HepG2 (cell line): ENCODE results near the gene SERINC4. TPM values are rescaled to one million over a fixed set of nuclear protein-coding genes. Genes with fewer than 3 reads are reported as not detected.

Experiments used
- ARID2 ChIP-seq: sonication (generic); formaldehyde crosslinking; IDR thresholded peaks from 2 replicates; pipeline ENCODE4 v1.8.1; 2022; ENCODE audit warnings: mild to moderate bottlenecking, missing genetic modification reagents, borderline replicate concordance
- BHLHE40 ChIP-seq: IDR thresholded peaks from 2 replicates; pipeline ENCODE4 v1.6.1; 2011; ENCODE audit warnings: low read length, improper control_type of control experiment
- CCDC6 ChIP-seq: sonication (generic); formaldehyde crosslinking; IDR thresholded peaks from 2 replicates; pipeline ENCODE4 v1.8.1; 2022; ENCODE audit warnings: mild to moderate bottlenecking, missing genetic modification reagents, moderate library complexity
- FOSL1 ChIP-seq: sonication (generic); formaldehyde crosslinking; IDR thresholded peaks from 2 replicates; pipeline ENCODE4 v1.9.0; 2021; ENCODE audit warnings: missing genetic modification reagents, borderline replicate concordance
- GABPA ChIP-seq, 2 experiments: IDR thresholded peaks; 2 replicates each; pipeline ENCODE4 v1.6.1; 2011 to 2016; ENCODE audit warnings: low read depth in 2 of 2, low read length in 1 of 2, missing biosample characterization in 1 of 2, missing genetic modification characterization in 1 of 2
- GATA4 ChIP-seq: sonication (generic); IDR thresholded peaks from 2 replicates; pipeline ENCODE4 v1.6.1; 2016; ENCODE audit warnings: antibody characterized with exemption, low read depth, borderline replicate concordance
- HMG20A ChIP-seq: IDR thresholded peaks from 2 replicates; pipeline ENCODE4 v1.6.1; 2016; ENCODE audit warnings: borderline replicate concordance
- HNRNPH1 ChIP-seq: fragments of 200-400 bp; formaldehyde crosslinking; optimal IDR thresholded peaks from 2 replicates; pipeline ENCODE3; 2017; ENCODE audit warnings: mild to moderate bottlenecking, low read depth, low read length
- JUN ChIP-seq: sonication (generic); formaldehyde crosslinking; IDR thresholded peaks from 2 replicates; pipeline ENCODE4 v1.4.0; 2020; ENCODE audit warnings: mild to moderate bottlenecking, missing genetic modification reagents
- PAX8 ChIP-seq: sonication (generic); formaldehyde crosslinking; IDR thresholded peaks from 2 replicates; pipeline ENCODE4 v1.8.0; 2022; ENCODE audit warnings: mild to moderate bottlenecking, missing genetic modification reagents, borderline replicate concordance
- RELA ChIP-seq: sonication (generic); formaldehyde crosslinking; IDR thresholded peaks from 2 replicates; pipeline ENCODE4 v1.4.0; 2020; ENCODE audit warnings: missing genetic modification reagents
- SMAD3 ChIP-seq: sonication (generic); formaldehyde crosslinking; IDR thresholded peaks from 2 replicates; pipeline ENCODE4 v1.4.0; 2020; ENCODE audit warnings: missing genetic modification reagents
- STAG1 ChIP-seq: sonication (generic); formaldehyde crosslinking; IDR thresholded peaks from 2 replicates; pipeline ENCODE4 v1.4.0; 2020; ENCODE audit warnings: missing genetic modification reagents
- TBP ChIP-seq: sonication (generic); formaldehyde crosslinking; IDR thresholded peaks from 2 replicates; pipeline ENCODE4 v1.5.0; 2020; ENCODE audit warnings: missing genetic modification reagents
- TCF7 ChIP-seq: sonication (generic); IDR thresholded peaks from 2 replicates; pipeline ENCODE4 v1.6.1; 2016; ENCODE audit warnings: antibody characterized with exemption, low read depth
- XBP1 ChIP-seq: sonication (generic); formaldehyde crosslinking; IDR thresholded peaks from 2 replicates; pipeline ENCODE4 v1.5.0; 2020; ENCODE audit warnings: missing genetic modification reagents
- ZKSCAN1 ChIP-seq: fragments of 150-350 bp; IDR thresholded peaks from 2 replicates; pipeline ENCODE4 v1.6.1; 2014; ENCODE audit warnings: low read length
- ZMAT3 ChIP-seq: sonication (generic); formaldehyde crosslinking; conservative IDR thresholded peaks from 2 replicates; pipeline ENCODE4 v1.7.0; 2021; ENCODE audit warnings: missing genetic modification reagents
- ZMYM3 ChIP-seq: sonication (generic); formaldehyde crosslinking; IDR thresholded peaks from 2 replicates; pipeline ENCODE4 v1.5.1; 2020; ENCODE audit warnings: mild to moderate bottlenecking, missing genetic modification reagents
- ZNF282 ChIP-seq: fragments of 450-650 bp; IDR thresholded peaks from 2 replicates; pipeline ENCODE4 v1.6.1; 2018; ENCODE audit not compliant: partially characterized antibody
- ZNF414 ChIP-seq: sonication (generic); formaldehyde crosslinking; IDR thresholded peaks from 2 replicates; pipeline ENCODE4 v1.5.0; 2020; ENCODE audit warnings: missing genetic modification reagents
- ZNF550 ChIP-seq: sonication (generic); formaldehyde crosslinking; IDR thresholded peaks from 2 replicates; pipeline ENCODE4 v1.4.0; 2020; ENCODE audit warnings: mild to moderate bottlenecking, missing genetic modification reagents, borderline replicate concordance
- ZNF558 ChIP-seq: sonication (generic); formaldehyde crosslinking; IDR thresholded peaks from 2 replicates; pipeline ENCODE4 v1.9.0; 2022; ENCODE audit warnings: mild to moderate bottlenecking, missing genetic modification reagents, borderline replicate concordance
- ZNF605 ChIP-seq: sonication (generic); formaldehyde crosslinking; IDR thresholded peaks from 2 replicates; pipeline ENCODE4 v1.8.0; 2022; ENCODE audit warnings: mild to moderate bottlenecking, missing genetic modification reagents
- ZNF674 ChIP-seq: sonication (generic); formaldehyde crosslinking; IDR thresholded peaks from 2 replicates; pipeline ENCODE4 v1.5.0; 2020; ENCODE audit warnings: low read depth, mild to moderate bottlenecking, missing genetic modification reagents
- ZNF678 ChIP-seq: sonication (generic); formaldehyde crosslinking; IDR thresholded peaks from 2 replicates; pipeline ENCODE4 v1.4.0; 2020; ENCODE audit warnings: mild to moderate bottlenecking, missing genetic modification reagents
- ZNF724P ChIP-seq: sonication (generic); formaldehyde crosslinking; IDR thresholded peaks from 2 replicates; pipeline ENCODE4 v1.8.0; 2022; ENCODE audit warnings: missing genetic modification reagents, borderline replicate concordance
- ZNF761 ChIP-seq: sonication (generic); formaldehyde crosslinking; conservative IDR thresholded peaks from 2 replicates; pipeline ENCODE4 v1.4.0; 2020; ENCODE audit warnings: mild to moderate bottlenecking, missing genetic modification reagents
- ZSCAN31 ChIP-seq: sonication (generic); formaldehyde crosslinking; IDR thresholded peaks from 2 replicates; pipeline ENCODE4 v1.5.0; 2020; ENCODE audit warnings: low read depth, mild to moderate bottlenecking, missing genetic modification reagents
- polyA plus RNA-seq, 8 experiments: library from polyadenylated mRNA; depleted of rRNA in 3 of 8; stranded (reverse) in 7 of 8; unstranded in 1 of 8; fragments of >200 nt; fragmentation: Illumina TruSeq in 4 of 8; extraction: Trizol in 4 of 8; gene quantifications; 2 replicates each; pipeline versions ENCODE4 v1.2.1 to v1.2.3, GENCODE V29; 2011 to 2016; ENCODE audit warnings: low read depth in 4 of 8, missing spikeins in 1 of 8, mixed read lengths in 1 of 8; ENCODE audit not compliant: insufficient read depth in 1 of 8
- total RNA-seq, 5 experiments: library from RNA; depleted of rRNA; stranded (reverse); fragments of >200 nt; fragmentation: Illumina TruSeq; extraction: Trizol; gene quantifications; 2 replicates each; pipeline ENCODE4 v1.2.3, GENCODE V29; 2016; ENCODE audit warnings: low read depth in 1 of 5
- TF ChIP-seq, protein P1 (sequence below): sonication (generic); formaldehyde crosslinking; IDR thresholded peaks from 2 replicates; pipeline ENCODE4 v1.5.0; 2020; ENCODE audit warnings: missing genetic modification reagents, mild to moderate bottlenecking, borderline replicate concordance
- TF ChIP-seq, protein P2 (sequence below): sonication (generic); formaldehyde crosslinking; conservative IDR thresholded peaks from 2 replicates; pipeline ENCODE4 v1.4.0; 2020; ENCODE audit warnings: missing genetic modification reagents

Gene SERINC4
- total and polyA plus RNA-seq, 2 of the 13 experiments (the other 11 are each of a cell fraction or from before 2014, with no cell fraction given): not detected

DNA sequence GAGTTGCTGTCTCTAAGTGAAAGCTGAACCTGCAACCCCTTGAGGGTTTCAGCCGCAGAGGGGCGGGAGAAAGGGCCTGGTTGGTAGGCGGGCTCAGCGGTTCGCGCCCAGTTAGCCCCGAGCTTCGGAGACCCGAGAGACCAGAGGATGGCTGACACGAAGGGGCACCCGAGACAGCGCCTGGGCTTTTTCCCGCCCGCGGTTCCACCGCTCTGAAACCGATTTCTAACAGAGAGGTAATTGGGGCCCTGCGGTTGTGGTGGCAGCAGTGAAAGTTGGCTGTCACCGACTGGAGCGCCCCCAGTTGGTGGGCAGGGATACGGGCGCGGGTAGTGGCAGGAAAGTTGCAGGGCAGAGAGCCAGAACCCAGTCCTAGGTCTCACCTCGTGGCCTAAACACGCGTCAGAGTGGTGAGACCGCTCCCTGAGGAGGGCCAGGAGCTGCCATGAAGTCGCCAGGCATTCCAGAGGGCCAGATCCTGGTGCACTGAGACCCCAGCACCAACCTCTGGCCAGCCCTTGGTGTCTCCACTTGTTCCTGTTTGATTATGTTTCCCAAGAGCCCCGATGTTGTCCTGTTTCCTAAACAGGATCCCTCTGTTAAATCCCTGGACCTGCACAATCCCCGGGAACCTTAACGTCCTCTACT is 22.6 kb downstream of the SERINC4 start (continued):
- TF ChIP-seq ZNF724P (CRISPR knock-in tag): no peak
- no peak for TF ChIP-seq FOSL1 (CRISPR knock-in tag)
- TF ChIP-seq RELA (CRISPR knock-in tag): no peak
- TF ChIP-seq HNRNPH1: no peak
- TF ChIP-seq, protein P1, sequence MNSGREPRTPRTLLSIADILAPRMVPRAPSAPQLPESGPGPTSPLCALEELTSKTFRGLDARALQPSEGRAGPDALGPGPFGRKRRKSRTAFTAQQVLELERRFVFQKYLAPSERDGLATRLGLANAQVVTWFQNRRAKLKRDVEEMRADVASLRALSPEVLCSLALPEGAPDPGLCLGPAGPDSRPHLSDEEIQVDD (CRISPR knock-in tag): no peak
- TF ChIP-seq, protein P2, sequence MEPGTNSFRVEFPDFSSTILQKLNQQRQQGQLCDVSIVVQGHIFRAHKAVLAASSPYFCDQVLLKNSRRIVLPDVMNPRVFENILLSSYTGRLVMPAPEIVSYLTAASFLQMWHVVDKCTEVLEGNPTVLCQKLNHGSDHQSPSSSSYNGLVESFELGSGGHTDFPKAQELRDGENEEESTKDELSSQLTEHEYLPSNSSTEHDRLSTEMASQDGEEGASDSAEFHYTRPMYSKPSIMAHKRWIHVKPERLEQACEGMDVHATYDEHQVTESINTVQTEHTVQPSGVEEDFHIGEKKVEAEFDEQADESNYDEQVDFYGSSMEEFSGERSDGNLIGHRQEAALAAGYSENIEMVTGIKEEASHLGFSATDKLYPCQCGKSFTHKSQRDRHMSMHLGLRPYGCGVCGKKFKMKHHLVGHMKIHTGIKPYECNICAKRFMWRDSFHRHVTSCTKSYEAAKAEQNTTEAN: no peak
- TF ChIP-seq GABPA (IDR thresholded peaks at IDR 0.05; ENCODE audit: low read depth, low read length): no peak
- peak; percentile 40; the same call in 1 of the 2 replicates for TF ChIP-seq GABPA (CRISPR knock-in tag; IDR thresholded peaks at IDR 0.05; ENCODE audit: low read depth)
- TF ChIP-seq ZNF550 (CRISPR knock-in tag): no peak
- peak; percentile 73 for TF ChIP-seq ZMYM3 (CRISPR knock-in tag)
- TF ChIP-seq ZNF761 (CRISPR knock-in tag): peak; percentile 84; the same call in 1 of the 2 replicates
- peak; percentile 32; the same call in 1 of the 2 replicates for TF ChIP-seq STAG1 (CRISPR knock-in tag)
- peak; percentile 58; the same call in 1 of the 2 replicates for TF ChIP-seq ZNF678 (CRISPR knock-in tag)
- no peak for TF ChIP-seq ZNF414 (CRISPR knock-in tag)
- TF ChIP-seq ZKSCAN1: no peak
- peak; percentile 34; the same call in 1 of the 2 replicates for TF ChIP-seq GATA4
- no peak for TF ChIP-seq ZNF282
- TF ChIP-seq BHLHE40: no peak
- TF ChIP-seq ZSCAN31 (CRISPR knock-in tag): no peak
- peak; percentile 58; the same call in 1 of the 2 replicates for TF ChIP-seq SMAD3 (CRISPR knock-in tag)
- TF ChIP-seq ZNF558 (CRISPR knock-in tag): no peak
- no peak for TF ChIP-seq HMG20A (CRISPR knock-in tag)
- no peak for TF ChIP-seq CCDC6 (CRISPR knock-in tag)
- TF ChIP-seq ZNF674: no peak
- 0 out of 2 replicates have a peak, but pooled peaks have one; percentile 17 for TF ChIP-seq XBP1 (CRISPR knock-in tag)
- TF ChIP-seq ARID2: no peak
- TF ChIP-seq ZNF605 (CRISPR knock-in tag): peak; percentile 21; the same call in 1 of the 2 replicates
- no peak for TF ChIP-seq ZMAT3 (CRISPR knock-in tag)
- TF ChIP-seq PAX8: 0 out of 2 replicates have a peak, but pooled peaks have one; percentile 32
- 0 out of 2 replicates have a peak, but pooled peaks have one; percentile 33 for TF ChIP-seq JUN (CRISPR knock-in tag)
- TF ChIP-seq TCF7: no peak
- TF ChIP-seq TBP (CRISPR knock-in tag): no peak
